ENCODE data around the gene LRP1B. TPM values are rescaled to one million over a fixed set of nuclear protein-coding genes. Genes with fewer than 3 reads are reported as not detected.

LRP1B gene
- total and polyA plus RNA-seq, 5 experiments from 2014 or later: not detected

DNA sequence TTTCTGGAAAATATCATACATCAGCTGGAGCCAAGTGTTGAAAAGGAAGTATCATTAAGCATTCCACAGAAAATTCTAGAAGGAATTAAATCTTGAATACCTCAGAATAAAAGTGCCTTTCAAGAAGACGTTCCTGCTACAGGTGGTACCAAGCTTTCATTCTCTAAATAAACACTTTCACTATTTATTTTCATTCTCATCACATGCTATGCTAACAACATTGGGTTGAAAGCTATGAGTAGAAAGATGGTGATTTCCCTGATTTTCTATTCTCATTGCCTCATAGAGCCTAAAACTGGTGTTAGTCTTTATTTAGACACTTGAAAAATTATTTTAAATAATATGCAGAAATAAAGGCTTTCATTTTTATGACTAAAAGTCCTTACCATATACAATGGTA is 324.7 kb downstream of the LRP1B start:
- POLR2A ChIA-PET: no interaction called here
- Mint-ChIP-seq H3K27me3 (no peaks in the 10 kb centered on the region), H3K9me3 (peaks cover 0 to 41% (median 8%) of the 10 kb centered on the region in 9 donors), H3K4me3 (no peak overlapping the region), H3K36me3 (no peaks in the 10 kb centered on the region), H3K4me1 (no peaks in the 10 kb centered on the region), H3K27ac (no peak overlapping the region)
- DNase-seq (no peak), ATAC-seq (no peak)

DNA sequence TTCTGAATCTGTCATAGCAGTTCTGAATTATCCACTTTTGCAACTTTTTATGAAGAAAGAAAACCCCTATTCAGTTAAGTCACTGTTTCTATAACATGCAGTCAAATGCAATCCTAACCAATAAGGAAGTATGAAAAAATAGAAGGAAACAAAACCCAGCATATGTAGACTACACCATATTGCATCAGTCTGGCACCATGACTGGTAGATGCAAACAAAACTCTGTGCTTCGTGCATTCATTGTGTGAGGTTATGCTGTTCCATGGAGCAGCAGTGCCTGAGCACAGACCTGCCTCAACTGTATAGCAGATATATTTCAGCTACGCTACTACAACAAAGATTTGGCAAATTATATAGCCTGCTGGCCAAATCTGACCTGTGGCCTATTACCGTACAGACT is 325.5 kb downstream of the LRP1B start:
- peaks cover 0 to 40% (median 8%) of the 10 kb centered on the region in 9 donors for H3K9me3 Mint-ChIP-seq
- no peaks in the 10 kb centered on the region for H3K36me3 Mint-ChIP-seq
- H3K27ac Mint-ChIP-seq: no peak overlapping the region
- POLR2A ChIA-PET: no interaction called here
- H3K4me3 Mint-ChIP-seq: no peak overlapping the region
- H3K4me1 Mint-ChIP-seq: no peaks in the 10 kb centered on the region
- no peaks in the 10 kb centered on the region for H3K27me3 Mint-ChIP-seq
- DNase-seq: no peak
- no peak for ATAC-seq

DNA sequence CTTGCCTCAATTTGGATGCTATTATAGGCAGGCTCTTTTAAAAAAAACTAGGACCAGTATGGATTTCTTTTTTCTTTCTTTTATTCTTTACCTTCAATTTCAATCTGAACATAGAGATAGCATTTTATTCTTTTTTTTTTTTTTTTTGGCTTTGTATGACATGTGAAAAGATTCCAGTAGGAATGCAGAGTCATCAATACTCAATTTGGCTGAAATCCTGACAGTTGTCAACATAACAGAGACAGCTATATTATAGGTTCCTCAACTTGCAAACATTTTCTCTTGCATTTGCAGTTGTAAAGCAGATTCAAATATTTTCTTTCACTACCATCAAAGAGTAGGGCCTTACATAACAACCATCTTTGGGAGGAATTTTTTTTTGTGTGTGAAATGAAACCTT is 334.4 kb downstream of the LRP1B start:
- Mint-ChIP-seq H3K9me3 (peaks cover 0 to 13% (median 3%) of the 10 kb centered on the region in 9 donors), H3K27ac (no peak overlapping the region), H3K4me1 (no peaks in the 10 kb centered on the region), H3K4me3 (no peak overlapping the region), H3K27me3 (no peaks in the 10 kb centered on the region), H3K36me3 (no peaks in the 10 kb centered on the region)
- POLR2A ChIA-PET: no interaction called here
- DNase-seq (no peak), ATAC-seq (no peak)

DNA sequence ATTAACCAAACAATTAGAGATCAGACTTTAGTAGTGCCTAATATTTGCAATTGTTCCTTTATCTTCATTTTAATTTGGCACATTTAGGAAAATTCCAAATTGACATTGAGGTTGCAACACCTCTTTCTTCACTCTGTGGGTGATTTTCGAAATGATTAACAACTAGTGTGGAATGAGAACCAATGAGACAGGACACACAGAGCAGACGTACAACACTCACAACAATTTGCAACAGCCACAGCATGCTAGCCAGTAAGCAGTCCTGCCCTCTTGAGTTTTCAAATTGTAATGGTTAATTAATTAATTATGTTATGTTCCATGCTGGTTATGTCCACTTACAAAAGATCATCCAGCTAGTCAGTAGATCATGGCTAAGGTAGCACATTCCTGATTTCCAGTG is 339.3 kb downstream of the LRP1B start:
- no peak overlapping the region for H3K4me3 Mint-ChIP-seq
- H3K36me3 Mint-ChIP-seq: no peaks in the 10 kb centered on the region
- DNase-seq (no peak), ATAC-seq (no peak)
- no peak overlapping the region for H3K27ac Mint-ChIP-seq
- peaks cover 0 to 15% (median 1%) of the 10 kb centered on the region in 9 donors for H3K9me3 Mint-ChIP-seq
- H3K4me1 Mint-ChIP-seq: no peaks in the 10 kb centered on the region
- POLR2A ChIA-PET: no interaction called here
- H3K27me3 Mint-ChIP-seq: no peaks in the 10 kb centered on the region

DNA sequence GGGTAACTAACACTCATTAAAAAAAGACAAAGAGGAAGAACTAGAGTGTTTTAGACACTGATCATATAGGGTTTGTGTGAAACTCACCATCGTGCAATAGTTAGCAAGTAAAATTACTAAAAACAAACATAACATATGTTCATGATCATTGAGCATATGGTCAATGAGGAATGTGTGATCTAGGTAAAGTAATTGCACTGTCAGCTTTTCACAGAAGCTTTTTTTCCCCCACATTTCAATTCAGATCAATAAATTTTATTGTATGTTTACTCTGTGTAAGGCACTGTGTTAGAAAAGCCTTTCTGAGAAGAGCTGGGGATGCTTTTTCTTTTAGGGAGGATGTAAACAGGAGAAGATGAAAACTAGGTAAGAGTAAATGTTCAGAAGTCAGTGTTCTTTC is 348.2 kb downstream of the LRP1B start:
- Mint-ChIP-seq H3K36me3 (no peaks in the 10 kb centered on the region), H3K9me3 (peaks cover 0 to 13% (median 3%) of the 10 kb centered on the region in 9 donors), H3K4me1 (no peaks in the 10 kb centered on the region), H3K27me3 (no peaks in the 10 kb centered on the region), H3K27ac (no peak overlapping the region), H3K4me3 (no peak overlapping the region)
- no peak for ATAC-seq
- POLR2A ChIA-PET: no interaction called here
- DNase-seq: no peak

GRCh38 chr2:141778315-141778835 is 352.4 kb downstream of the LRP1B start:
- no peaks in the 10 kb centered on the region for H3K27me3 Mint-ChIP-seq
- ATAC-seq (no peak), DNase-seq (no peak)
- POLR2A ChIA-PET: no interaction called here
- no peaks in the 10 kb centered on the region for H3K4me1 Mint-ChIP-seq
- no peaks in the 10 kb centered on the region for H3K36me3 Mint-ChIP-seq
- peaks cover 0 to 30% (median 5%) of the 10 kb centered on the region in 9 donors for H3K9me3 Mint-ChIP-seq
- H3K27ac Mint-ChIP-seq: no peak overlapping the region
- no peak overlapping the region for H3K4me3 Mint-ChIP-seq

DNA sequence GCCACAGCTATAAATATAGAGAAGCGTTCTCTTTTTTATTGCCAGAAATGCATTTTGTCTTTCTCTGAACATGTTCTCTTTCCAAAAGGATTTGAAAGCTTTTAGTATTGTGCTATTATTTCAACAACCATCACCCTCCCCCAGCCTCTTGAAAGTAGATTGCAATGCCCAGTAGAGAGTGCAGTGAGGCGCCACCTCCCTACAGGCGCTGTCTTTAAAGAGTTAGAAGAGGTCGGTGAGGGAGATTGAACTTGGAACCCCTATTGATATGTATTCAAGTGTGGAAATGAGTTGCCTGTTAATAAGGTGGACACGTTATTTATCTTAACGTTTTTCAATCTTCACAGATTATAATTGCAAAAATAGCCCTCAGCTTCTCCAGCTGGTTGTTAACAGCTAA is 360.3 kb downstream of the LRP1B start:
- H3K4me1 Mint-ChIP-seq: no peaks in the 10 kb centered on the region
- POLR2A ChIA-PET: no interaction called here
- H3K27me3 Mint-ChIP-seq: no peaks in the 10 kb centered on the region
- ATAC-seq (no peak), DNase-seq (no peak)
- no peak overlapping the region for H3K4me3 Mint-ChIP-seq
- H3K27ac Mint-ChIP-seq: no peak overlapping the region
- H3K9me3 Mint-ChIP-seq: peaks cover 0 to 16% (median 5%) of the 10 kb centered on the region in 9 donors
- H3K36me3 Mint-ChIP-seq: no peaks in the 10 kb centered on the region

DNA sequence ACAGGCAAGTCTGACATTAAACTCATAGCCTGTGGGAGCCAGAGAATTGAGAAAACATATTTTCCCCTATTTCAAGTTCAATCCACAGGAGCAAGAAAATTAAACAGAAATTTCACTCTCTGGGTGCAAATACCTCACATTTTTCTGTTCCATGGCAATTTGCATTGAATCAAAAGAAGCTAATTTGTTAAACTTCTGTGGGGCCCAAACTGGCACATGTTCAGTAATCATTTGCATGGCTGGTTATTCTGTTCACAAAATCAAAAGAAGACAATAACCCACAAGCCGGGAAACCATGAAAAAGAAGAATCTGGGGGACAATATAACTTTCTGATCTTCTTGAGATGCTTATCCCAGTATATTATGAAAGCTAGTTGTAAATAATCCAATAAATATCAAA is 363.1 kb downstream of the LRP1B start:
- DNase-seq: no peak
- Mint-ChIP-seq H3K4me3 (no peak overlapping the region), H3K4me1 (no peaks in the 10 kb centered on the region), H3K9me3 (peaks cover 0 to 11% (median 6%) of the 10 kb centered on the region in 9 donors), H3K36me3 (no peaks in the 10 kb centered on the region), H3K27me3 (no peaks in the 10 kb centered on the region), H3K27ac (no peak overlapping the region)
- no peak for ATAC-seq
- POLR2A ChIA-PET: no interaction called here

- H3K4me1 Mint-ChIP-seq: no peaks in the 10 kb centered on the region
- H3K4me3 Mint-ChIP-seq: no peak overlapping the region
- no peak overlapping the region for H3K27ac Mint-ChIP-seq
- no peaks in the 10 kb centered on the region for H3K27me3 Mint-ChIP-seq
- POLR2A ChIA-PET: no interaction called here
- no peaks in the 10 kb centered on the region for H3K36me3 Mint-ChIP-seq
- peaks cover 0 to 11% (median 6%) of the 10 kb centered on the region in 9 donors for H3K9me3 Mint-ChIP-seq
- DNase-seq (no peak), ATAC-seq (no peak)
These were observed 363.8 kb downstream of the LRP1B start for GRCh38 chr2:141767051-141767450.

DNA sequence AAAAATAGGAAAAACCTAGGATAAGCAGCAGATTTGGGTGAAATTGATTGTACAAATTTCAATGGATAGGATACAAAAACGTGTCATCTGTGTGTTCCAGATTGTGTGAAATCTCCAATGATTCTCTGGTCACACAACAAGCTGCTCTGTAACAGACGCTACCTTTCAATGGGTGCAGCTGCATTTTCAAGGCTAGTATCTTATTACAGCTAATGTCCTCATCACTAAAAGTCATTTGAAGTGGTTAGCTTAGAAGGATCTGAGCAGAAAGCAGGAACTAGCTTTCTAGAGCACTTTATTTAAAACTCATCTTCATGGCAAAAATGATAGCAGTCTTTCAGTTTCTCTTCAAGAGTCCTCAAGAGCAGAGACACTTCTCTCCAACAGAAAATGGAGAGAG is 364.6 kb downstream of the LRP1B start:
- Mint-ChIP-seq H3K4me3 (no peak overlapping the region), H3K27ac (no peak overlapping the region), H3K4me1 (no peaks in the 10 kb centered on the region), H3K27me3 (no peaks in the 10 kb centered on the region), H3K36me3 (no peaks in the 10 kb centered on the region), H3K9me3 (peaks cover 0 to 11% (median 4%) of the 10 kb centered on the region in 9 donors)
- POLR2A ChIA-PET: no interaction called here
- no peak for ATAC-seq
- DNase-seq: no peak

GRCh38 chr2:141748616-141749015 is 382.2 kb downstream of the LRP1B start:
- Mint-ChIP-seq H3K27me3 (no peaks in the 10 kb centered on the region), H3K36me3 (no peaks in the 10 kb centered on the region), H3K4me1 (no peaks in the 10 kb centered on the region), H3K9me3 (peaks cover 0 to 11% (median 3%) of the 10 kb centered on the region in 9 donors), H3K4me3 (no peak overlapping the region), H3K27ac (no peak overlapping the region)
- DNase-seq: no peak
- POLR2A ChIA-PET: no interaction called here
- no peak for ATAC-seq

DNA sequence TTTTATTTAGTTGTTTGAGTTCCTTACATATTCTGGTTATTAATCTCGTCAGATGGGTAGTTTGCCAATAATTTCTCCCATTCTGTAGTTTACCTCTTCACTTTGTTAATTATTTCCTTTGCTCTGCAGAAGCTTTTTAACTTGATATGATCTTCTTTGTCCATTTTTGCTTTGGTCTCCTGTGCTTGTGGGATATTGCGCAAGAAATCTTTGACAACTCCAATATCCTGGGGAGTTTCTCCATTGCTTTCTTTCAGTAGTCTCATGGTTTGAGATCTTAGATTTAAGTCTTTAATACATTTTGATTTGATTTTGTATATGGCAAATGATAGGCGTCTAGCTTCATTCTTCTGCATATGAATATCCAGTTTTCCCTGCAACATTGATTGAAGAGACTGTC is 389.2 kb downstream of the LRP1B start:
- POLR2A ChIA-PET: no interaction called here
- H3K27ac Mint-ChIP-seq: no peak overlapping the region

GRCh38 chr2:141737492-141738255 is 393.1 kb downstream of the LRP1B start:
- H3K9me3 Mint-ChIP-seq: peaks cover 0 to 32% (median 4%) of the 10 kb centered on the region in 9 donors
- no peak overlapping the region for H3K27ac Mint-ChIP-seq
- no peaks in the 10 kb centered on the region for H3K4me1 Mint-ChIP-seq
- H3K4me3 Mint-ChIP-seq: no peak overlapping the region
- DNase-seq: no peak
- ATAC-seq: no peak
- no peaks in the 10 kb centered on the region for H3K36me3 Mint-ChIP-seq
- H3K27me3 Mint-ChIP-seq: no peaks in the 10 kb centered on the region
- POLR2A ChIA-PET: no interaction called here

More for the DNA sequence above, 389.2 kb downstream of the LRP1B start:
- no peaks in the 10 kb centered on the region for H3K4me1 Mint-ChIP-seq
- DNase-seq (no peak), ATAC-seq (no peak)
- H3K9me3 Mint-ChIP-seq: peaks cover 0 to 13% (median 2%) of the 10 kb centered on the region in 9 donors
- H3K4me3 Mint-ChIP-seq: no peak overlapping the region
- no peaks in the 10 kb centered on the region for H3K36me3 Mint-ChIP-seq
- H3K27me3 Mint-ChIP-seq: no peaks in the 10 kb centered on the region

- ATAC-seq: no peak
- DNase-seq: no peak
- no peak overlapping the region for H3K4me3 Mint-ChIP-seq
- H3K27me3 Mint-ChIP-seq: no peaks in the 10 kb centered on the region
- H3K9me3 Mint-ChIP-seq: peaks cover 0 to 42% (median 4%) of the 10 kb centered on the region in 9 donors
- H3K36me3 Mint-ChIP-seq: no peaks in the 10 kb centered on the region
- H3K4me1 Mint-ChIP-seq: no peaks in the 10 kb centered on the region
- POLR2A ChIA-PET: no interaction called here
- no peak overlapping the region for H3K27ac Mint-ChIP-seq
These were observed 394.4 kb downstream of the LRP1B start for GRCh38 chr2:141736466-141736865.
